Esophagus mucosa (tissue), 1 donor: ENCODE results near the gene SH2B2. TPM values are rescaled to one million over a fixed set of nuclear protein-coding genes. Genes with fewer than 3 reads are reported as not detected.
"Not testable (repeated sequence)": the region's sequence is repeated elsewhere in the genome, so short reads cannot be mapped to it uniquely, and the experiment has no call there.

Experiments used
- ATAC-seq: fragments of 200-7000 bp; cut with Tn5 transposase; one replicate; pipeline ENCODE4 v1.9.1; 2020
- total RNA-seq: library from RNA; stranded (reverse); gene quantifications from one replicate; pipeline ENCODE4 v1.2.4, GENCODE V29; 2023
- donor health status: DM: yes; HTN: yes; CAD: no.

SH2B2 gene
- total RNA-seq, 1 donor from 2014 or later, result 1.1 TPM

DNA sequence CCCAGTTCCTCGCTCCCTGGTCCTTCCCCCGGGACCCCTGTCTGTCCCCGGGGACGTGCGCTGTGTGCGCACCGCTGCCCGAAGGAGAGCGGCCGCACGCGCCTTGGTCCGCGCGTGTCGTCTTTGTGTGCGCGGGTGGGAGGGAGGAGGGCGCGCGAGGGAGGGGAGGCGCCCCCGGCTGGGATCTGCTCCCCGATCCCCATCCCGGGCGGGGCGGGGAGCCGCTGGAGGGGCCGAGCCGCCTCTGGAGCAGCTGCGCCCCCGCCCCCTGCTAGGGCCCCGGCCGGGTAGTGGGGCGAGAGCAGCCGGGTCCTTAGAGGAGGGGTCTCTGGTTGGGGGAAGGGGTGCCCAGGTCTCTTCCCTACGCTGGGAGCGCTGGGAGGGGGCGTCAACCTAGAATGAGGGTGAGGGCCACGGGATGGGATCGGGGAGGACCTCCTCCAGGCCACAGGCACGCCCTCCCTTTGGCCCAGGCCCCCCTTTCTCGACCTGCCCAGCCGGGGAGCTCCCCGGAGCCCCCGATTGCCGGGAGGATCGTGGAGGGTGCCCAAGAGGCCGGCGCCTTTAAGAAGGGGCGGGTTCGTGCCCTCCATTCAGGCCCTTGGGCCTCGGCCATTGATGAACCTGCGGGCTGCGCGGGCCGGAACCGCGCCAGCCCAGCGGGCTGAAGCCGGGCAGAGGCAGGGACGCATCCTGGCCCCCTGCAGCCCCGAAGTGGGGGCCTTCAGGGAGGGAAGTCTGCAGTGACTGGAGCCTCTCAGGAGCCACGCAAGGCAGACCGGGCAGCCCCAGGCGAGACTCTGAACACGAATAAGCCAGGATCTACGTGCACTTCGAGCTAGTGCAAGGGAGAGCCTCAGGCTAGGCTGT lies 678 bp downstream of the SH2B2 start:
- peak; percentile 17 for ATAC-seq

DNA sequence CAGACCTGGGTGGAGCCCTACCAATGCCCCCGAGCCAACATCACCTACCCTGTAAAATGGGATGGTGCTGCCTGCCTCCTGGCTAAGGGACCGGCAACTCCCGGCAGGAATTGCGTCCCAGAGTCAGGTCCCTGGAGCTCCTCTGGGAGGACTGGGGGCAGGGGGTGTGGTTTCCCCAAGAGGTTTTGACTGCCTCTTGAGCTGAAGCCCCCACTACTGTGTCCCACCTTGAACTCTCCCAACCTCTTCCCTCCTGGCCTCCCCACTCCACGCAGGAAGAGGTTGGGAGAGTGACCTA lies 1.3 kb downstream of the SH2B2 start:
- no peak for ATAC-seq

DNA sequence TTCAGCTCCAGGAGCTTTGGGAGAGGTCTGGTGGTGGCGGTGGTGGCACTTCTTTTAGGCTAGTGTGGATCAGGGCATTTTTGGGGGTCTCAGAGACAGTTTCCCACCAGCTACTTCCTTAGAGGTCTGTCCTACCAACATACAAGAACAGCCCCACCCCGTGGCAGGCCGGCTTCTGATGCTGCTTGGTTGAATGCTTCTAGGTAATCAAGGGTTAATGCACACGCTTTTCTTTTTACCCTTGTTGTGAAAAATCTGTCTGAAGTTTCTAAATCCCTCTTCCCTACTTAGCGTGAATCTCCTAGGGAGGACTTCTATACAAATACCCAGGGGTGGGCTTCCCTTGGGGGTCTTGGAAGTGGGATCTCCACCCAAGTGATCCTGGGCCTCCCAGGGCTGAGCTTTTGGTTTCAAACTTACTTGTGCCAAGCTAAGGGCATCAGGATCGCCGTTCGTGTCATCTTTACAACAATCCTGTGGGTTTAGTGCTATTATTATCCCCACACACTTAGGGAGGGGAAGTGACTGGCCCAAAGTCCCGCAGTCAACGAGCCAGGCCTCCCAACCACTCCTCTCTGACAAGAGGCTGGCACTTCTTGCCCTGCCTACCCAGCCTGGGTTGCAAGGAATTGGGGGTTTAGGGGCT lies 1.7 kb downstream of the SH2B2 start:
- no peak for ATAC-seq

DNA sequence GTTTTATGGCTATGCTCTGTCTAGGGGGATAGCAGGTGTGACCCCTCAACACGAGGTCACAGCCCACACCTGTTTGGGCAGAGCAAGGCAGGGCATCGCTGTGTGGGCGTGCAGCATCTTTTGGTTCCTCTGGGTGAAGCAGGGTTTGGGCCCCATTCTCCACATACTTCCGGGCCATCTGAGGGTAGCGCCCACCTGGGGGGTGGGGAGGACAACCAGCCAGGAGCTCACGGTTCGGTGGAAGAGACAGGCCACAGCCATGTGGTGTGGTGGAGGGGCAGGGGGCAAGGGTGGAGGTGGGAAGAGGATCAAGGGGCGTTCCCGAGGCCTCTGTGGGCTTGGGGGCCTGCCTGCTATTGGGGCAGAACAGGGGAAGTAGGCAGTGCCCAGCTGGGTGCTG lies 2.4 kb downstream of the SH2B2 start:
- peak; percentile 2 for ATAC-seq

DNA sequence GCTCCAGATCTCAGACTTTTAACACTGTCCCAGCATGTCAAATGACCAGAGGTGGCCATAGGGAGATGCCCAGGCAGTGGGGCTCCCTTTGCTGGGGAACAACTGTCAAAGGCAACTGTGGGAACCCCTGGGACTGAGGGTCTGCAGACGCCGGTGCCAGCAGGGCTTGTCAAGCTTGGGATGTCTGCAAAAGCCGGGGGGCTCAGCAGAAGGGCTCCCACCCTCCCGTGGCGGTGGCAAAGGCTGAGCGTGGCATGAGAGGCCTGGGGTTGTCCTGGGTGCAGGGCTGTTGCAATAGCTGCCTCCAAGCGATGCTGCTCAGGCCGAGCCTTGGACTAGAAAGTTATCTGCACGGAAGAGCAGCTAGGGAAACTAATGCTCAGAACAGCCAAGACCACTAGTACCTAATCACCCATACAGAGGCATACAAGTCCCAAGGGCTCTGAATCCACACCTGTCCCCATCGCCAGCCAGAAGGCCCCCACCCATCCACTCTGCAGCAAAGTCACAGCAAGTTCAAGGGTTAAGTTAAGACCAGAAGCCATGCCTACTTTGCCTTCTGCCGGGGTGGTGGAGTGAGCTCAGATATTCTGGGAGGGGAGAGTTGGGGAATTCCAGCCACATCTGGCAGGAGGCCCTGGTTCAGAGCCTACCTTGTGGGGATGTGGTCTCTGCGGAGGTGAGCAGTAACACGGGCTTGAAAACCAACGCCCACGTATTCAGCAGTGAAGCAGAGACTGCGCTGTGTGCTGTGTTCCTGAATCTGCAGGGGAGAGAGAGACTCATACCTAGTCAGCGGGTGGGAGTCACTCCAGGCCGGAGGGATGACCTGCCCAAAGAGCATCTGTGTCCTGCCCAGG lies 4.6 kb downstream of the SH2B2 start:
- ATAC-seq, result no peak

DNA sequence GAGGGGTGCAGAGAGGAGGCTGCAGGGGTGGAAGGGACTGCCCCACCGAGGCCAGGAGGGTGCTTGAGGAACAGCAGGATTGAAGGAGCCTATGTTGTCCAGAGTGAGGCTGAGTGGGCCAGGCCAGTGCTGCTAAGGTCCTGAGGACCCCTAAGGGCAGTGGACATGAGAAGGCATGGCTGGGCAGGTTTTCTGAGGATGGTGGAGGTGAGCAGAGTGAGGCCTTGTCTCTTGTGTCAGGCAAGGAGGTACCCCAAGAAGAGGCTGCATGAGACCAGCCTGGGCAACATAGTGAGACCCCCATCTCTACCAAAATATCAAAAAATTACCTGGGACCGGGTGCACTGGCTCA lies 5.2 kb downstream of the SH2B2 start:
- no peak for ATAC-seq

DNA sequence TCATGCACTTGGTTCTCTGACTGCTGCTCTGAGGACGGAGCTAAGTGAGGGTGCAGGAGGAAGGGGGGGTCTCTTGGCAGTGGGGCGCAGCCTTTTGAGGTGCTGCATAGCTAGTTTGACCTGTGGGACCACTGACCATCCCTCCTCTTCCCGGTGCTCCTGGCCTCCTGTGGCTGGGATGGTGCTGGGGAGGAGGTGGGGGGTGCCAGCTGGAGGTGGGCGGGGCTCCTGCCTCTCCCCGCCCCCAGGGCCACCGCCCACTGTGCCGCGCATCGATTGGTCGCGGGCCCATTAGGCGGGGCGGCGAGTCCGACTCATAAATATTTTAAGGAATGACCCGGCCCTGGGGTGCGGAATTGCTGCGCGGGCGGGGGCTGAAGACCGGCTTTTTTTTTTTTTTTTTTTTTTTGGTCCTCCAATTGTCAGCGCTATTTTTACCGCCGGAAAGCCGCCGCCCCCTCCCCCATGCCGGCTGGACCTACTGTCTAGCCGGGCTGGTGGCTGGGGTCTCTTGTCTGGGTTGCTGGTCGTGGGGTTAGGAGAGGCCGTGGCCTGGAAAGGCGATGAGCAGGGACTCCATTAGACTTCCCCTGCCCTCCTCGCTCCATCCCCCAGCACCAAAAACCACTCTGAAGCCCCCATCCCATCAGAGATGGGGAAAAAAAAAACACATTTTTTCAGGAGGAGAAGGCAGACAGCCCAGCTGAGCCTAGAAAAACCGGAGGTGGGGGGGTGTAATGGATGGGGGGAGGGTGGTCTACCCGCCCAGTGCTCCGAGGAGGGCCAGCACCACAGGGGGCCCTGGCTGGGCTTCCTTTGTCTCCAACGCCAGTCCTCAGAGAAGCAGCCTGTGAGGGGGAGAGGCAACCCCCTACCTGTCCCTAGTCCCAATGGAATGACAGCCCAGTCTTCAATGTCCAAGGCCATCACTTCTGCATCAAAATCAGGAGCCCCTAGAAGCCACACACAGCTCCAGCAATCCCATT lies 6.4 kb downstream of the SH2B2 start:
- no peak for ATAC-seq

DNA sequence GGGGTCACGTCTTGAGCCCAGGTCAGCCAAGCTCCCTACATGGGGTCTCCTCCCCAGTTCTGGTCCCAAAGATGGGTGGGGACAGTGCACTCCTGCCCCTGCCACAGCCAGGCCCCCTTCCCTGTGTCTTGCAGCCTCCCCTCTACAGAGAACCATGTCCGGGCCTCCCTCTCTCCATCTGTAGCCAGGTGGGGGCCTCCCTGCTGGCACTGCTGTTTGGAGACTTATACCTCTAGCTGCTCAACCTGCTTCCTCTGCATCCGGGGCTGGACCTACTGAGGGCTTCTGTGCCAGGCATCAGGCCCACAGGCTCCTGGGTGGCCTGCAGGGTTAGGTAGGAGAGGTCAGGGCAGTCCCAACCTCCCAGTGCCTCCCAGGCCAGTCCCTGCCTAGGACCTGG lies 7.9 kb downstream of the SH2B2 start:
- no peak for ATAC-seq

DNA sequence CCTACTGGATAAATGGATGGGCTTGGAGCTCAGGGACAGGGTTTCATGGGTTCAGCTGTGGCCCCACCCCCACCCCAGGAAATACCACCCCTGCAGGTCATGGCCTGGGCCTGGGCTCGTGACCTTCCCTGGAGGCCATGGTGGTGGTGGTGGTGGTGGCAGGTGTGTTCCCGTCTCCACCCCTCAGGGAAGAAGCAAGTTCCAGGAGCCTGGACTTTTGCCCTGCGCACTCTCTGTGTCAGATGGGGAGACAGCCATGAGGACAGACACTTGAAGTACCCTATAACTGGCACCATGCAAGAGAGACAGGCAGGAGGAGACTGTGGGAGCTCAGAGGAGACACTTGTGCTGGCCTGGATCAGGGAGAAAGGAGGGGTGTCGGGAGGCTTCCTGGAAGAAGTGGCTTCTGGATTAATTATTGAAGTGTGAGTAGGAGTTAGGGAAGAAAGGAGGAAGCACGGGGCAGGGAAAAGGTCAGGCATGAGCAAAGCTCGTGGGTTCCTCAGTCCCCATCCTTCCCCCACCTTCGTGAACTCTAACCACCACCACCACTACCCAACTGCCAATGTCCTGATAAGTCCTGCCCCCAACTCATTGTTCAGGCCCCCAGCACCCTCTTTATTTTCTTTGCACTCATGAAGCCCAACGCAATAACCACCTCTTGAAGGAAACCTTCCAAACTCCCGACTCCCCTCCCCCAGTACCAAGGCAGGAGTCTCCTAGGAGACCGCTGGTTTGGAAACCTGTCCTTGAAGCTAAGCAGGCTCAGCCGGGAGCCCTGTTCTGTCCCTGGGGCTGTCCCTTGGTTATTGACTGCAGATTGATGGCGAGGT lies 8.9 kb downstream of the SH2B2 start:
- ATAC-seq, result no peak

DNA sequence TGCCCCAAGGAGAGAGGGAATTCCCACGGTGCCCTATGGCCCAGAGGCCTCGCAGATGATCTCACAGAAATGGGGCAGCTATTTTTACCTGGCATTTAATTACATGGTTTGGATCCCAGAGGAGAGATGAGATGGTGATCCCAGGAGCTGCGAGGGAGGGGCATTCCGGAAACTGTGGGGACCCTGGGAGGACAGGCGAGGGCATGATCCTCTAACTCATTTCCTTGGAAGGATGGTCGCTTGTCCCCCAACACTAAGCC lies 9.4 kb downstream of the SH2B2 start:
- no peak for ATAC-seq

DNA sequence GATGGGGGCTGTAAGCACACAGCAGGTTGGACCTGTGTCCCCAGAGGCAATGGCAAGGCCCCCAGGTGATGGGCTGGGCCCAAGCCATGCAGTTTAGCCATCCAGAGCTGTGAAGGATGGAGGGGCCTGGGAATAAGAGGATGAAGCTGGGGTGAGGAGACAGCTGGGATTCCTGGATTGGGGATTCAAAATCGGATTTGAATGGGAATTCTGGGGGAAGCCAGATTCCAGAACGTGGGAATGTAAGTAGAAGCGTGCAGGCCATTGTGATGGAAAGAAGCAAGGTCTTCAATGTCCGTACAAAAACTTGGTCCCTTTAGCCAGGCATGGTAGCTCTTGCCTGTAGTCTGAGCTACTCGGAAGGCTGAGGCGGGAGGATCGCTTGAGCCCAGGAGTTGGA lies 9.8 kb downstream of the SH2B2 start:
- no peak for ATAC-seq

DNA sequence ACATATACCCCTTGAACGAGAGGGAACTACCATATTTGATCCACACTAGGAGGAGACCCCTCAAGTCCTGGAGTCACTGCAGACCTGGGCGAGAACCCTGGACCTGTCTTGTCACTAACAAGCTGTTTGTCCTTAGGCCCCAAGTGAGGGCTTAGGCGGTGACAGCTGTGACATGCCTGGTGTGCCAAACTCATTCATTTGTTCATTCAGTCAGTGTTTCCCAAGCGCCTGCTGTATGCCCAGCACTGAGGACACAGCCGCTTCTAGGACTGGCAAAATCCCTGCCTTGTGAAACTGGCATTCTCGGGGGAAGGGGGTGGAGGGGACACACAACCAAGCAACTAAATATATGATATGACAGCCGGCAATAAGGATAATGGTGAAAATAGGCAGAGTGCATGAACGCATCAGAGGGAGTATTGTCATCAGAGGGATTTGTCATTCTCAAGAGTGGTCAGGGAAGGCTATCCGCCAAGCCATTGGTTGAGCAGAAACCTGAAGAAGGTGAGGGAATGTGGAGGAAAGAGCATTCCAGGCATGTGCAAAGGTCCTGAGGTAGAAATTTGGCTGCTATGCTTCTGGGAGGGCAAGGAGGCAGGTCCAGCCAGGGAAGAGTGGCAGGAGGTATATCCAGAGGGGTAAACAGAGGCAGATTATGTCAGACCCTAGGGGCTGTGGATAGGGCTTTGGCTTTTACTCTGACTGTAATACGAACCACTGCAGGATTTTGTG lies 11.0 kb downstream of the SH2B2 start:
- no peak for ATAC-seq

DNA sequence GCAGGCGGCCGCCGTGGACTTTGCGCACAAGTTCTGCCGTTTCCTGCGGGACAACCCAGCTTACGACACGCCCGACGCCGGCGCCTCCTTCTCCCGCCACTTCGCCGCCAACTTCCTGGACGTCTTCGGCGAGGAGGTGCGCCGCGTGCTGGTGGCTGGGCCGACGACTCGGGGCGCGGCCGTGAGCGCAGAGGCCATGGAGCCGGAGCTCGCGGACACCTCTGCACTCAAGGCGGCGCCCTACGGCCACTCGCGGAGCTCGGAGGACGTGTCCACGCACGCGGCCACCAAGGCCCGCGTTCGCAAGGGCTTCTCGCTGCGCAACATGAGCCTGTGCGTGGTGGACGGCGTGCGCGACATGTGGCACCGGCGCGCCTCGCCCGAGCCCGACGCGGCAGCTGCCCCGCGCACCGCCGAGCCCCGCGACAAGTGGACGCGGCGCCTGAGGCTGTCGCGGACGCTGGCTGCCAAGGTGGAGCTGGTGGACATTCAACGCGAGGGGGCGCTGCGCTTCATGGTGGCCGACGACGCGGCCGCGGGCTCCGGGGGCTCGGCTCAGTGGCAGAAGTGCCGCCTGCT lies 14.1 kb downstream of the SH2B2 start:
- no peak for ATAC-seq

DNA sequence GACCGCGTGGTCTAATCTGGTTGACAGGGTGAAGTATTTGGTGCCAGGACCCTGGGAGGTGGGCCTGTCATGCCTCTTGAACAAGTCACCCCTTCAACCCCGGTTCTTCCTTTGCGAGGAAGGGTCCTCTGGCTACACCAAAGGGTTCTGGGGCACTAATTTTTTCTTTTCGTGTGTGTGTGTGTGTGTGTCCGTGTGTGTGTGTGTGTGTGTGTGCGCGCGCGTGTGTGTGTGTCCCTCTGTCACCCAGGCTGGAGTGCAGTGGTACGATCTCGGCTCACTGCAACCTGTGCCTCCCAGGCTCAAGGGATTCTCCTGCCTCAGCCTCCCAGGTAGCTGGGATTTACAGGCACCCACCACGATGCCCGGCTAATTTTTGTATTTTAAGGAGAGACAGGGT lies 14.7 kb downstream of the SH2B2 start:
- ATAC-seq, result not testable (repeated sequence)

DNA sequence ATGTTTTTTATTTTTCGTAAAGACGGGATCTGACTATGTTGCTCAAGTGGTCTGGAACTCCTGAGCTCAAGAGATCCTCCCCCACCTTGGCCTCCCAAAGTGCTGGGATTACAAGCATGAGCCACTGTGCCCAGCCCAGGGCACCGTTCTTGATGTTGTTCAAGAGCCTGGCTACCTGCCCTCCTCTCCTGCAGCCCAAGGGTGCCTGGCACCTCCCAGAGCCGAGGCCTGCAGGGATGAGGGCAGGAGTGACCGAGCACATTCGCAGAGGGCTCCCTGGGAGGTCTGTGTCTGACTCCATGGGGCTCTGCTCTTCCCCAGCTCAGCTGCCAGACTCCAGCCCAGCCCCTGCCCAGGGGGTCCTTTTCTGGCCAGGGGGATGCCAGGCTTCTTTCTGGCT lies 15.4 kb downstream of the SH2B2 start:
- ATAC-seq, result no peak

DNA sequence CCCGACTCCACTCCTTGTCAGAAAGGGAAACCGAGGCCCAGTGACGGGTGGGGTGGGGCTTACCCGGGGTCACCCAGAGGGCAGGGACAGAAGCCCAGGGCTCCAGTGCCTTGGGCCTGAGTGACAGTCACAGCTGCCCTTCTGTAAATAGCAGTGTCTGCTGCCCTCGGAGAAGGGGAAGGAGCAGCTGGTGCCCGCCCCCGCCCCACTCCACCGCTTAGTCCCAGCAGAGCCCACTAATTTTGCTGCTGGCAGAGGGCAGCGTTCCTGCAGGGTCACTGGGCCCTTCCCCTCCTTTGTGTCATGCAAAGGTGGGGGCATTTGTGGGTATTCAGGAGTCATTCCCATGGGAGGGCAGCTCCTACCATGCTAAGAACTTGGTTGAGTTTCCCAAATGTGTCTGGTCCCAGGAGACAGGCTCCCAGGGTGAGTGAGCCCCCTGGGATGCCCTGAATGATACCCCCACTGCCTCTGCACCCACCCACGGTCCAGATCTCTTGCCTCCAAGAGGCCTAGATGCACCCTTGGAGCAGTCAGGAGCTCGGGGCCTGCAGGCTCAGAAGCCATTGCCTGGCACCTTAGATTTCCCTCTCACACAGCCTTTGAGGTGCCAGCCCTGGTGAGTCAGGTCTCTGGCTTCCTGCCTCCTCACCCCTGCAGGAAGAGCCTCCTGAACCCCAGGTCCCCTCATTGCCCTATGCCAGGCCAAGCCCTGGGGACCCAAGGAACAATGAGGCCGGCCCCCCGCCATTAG lies 17.2 kb downstream of the SH2B2 start:
- ATAC-seq, result no peak

DNA sequence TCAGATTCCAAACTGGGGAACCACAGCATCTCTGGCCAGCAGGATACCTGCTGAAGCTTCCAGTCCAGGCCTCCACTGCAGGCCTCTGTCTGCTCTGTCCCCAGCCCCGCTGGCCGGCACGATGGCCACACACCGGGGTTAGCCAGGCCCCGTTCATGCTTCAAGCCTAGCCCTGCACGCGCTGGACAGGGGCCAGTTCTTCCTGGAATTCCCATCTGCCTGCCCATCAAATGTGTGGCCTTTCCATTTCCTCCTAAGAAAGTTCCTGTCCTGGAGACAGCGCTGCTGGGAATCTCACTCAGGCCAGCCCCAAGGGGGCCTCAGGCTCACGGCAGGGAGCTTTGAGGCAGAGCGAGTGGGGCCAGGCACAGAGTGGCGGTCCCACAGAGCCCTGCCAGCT lies 18.0 kb downstream of the SH2B2 start:
- no peak for ATAC-seq

DNA sequence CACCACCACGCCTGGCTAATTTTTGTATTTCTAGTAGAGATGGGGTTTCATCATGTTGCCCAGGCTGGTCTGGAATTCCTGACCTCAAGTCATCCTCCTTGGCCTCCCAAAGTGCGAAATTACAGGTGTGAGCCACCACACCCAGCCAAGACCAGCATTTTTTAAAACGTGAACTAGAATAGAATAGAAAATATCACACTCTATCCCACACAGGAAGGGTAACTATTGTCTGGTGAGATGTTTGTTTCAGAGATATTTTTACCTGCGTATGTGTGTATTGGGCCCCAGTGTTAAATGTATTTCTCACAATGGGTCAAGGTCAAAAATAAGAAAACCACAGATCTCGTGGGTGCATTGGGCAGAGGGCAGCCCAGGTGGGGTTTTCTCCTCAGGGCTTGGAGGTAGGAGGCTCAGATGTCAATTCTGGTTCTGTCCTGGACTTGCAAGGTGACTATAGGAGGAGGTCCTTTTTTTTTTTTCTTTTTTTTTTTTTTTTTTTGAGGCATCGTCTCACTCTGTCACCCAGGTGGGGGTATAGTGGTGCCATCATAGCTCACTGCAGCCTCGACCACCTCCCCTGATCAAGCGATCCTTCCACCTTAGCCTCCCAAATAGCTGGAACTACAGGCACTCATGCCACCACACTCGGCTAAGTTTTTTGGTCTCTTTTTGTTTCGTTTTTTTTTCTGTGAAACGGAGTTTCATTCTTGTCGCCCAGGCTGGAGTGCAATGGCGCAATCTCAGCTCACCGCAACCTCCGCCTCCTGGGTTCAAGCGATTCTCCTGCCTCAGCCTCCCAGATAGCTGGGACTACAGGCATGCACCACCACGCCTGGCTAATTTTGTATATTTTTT lies 19.0 kb downstream of the SH2B2 start:
- ATAC-seq, result no peak
